Upper lobe of right lung (tissue), 1 donor: ENCODE results near the gene USP10. TPM values are rescaled to one million over a fixed set of nuclear protein-coding genes. Genes with fewer than 3 reads are reported as not detected.
A peak's percentile ranks its signal among the peaks of the same experiment; 100 is the strongest.

Experiments
- ATAC-seq: fragments of 200-7000 bp; cut with Tn5 transposase; one replicate; pipeline ENCODE4 v1.9.1; 2020; ENCODE audit warnings: mild to moderate bottlenecking, moderate library complexity
- DNase-seq: peaks from one replicate; pipeline ENCODE4 v3.0.0-alpha.2; 2020
- H3K27ac ChIP-seq: fragments of 200-600 bp; one replicate; pipeline ENCODE4 v1.8.0; 2022
- H3K27me3 ChIP-seq: fragments of 200-600 bp; one replicate; pipeline ENCODE4 v1.8.0; 2022; ENCODE audit warnings: mild to moderate bottlenecking
- H3K36me3 ChIP-seq: fragments of 200-600 bp; one replicate; pipeline ENCODE4 v1.8.0; 2022
- H3K4me1 ChIP-seq: fragments of 200-600 bp; one replicate; pipeline ENCODE4 v1.8.0; 2022
- H3K4me3 ChIP-seq: fragments of 200-600 bp; one replicate; pipeline ENCODE4 v1.8.0; 2022; ENCODE audit warnings: mild to moderate bottlenecking
- H3K9me3 ChIP-seq: fragments of 200-600 bp; one replicate; pipeline ENCODE4 v1.8.0; 2022
- CTCF ChIP-seq: fragments of 200-600 bp; IDR thresholded peaks from one replicate; pipeline ENCODE4 v1.8.0; 2022; ENCODE audit warnings: antibody characterized with exemption
- intact Hi-C: fragments of 100-400 bp; cut with DNase I; formaldehyde crosslinking; loops from one replicate; pipeline ENCODE4 v1.11.0; 2022
- total RNA-seq: library from RNA; stranded (reverse); fragmentation: NEBNext Ultra II Directional; extraction: Animal tissue kit (Norgen Biotek cat#: 25700); gene quantifications from one replicate; pipeline ENCODE4 v1.2.1, GENCODE V29; 2021
- donor health status: DM: no; HTN: yes; CAD: no; lungs with severe emphysema.

Gene USP10
- total RNA-seq, 1 donor from 2014 or later, result 59.6 TPM

- Histone ChIP-seq H3K4me3 (no peak overlapping the region), H3K9me3 (no peaks in the 10 kb centered on the region), H3K27ac (no peak overlapping the region), H3K4me1 (no peaks in the 10 kb centered on the region), H3K27me3 (no peaks in the 10 kb centered on the region), H3K36me3 (peaks cover 51% of the 10 kb centered on the region)
- no peak for TF ChIP-seq CTCF
- DNase-seq, result no peak
- ATAC-seq, result no peak
- intact Hi-C loops, result no loop called here
Observed at GRCh38 chr16:84665843-84666242, 34.0 kb upstream of the USP10 start.

- intact Hi-C loops, result no loop called here
- DNase-seq, result no peak
- Histone ChIP-seq H3K27me3 (no peaks in the 10 kb centered on the region), H3K4me3 (no peak overlapping the region), H3K9me3 (no peaks in the 10 kb centered on the region), H3K4me1 (no peaks in the 10 kb centered on the region), H3K27ac (no peak overlapping the region), H3K36me3 (peaks cover 32% of the 10 kb centered on the region)
- TF ChIP-seq CTCF, result no peak
- ATAC-seq, result no peak
Observed at GRCh38 chr16:84667600-84668309, 32.0 kb upstream of the USP10 start.

- Histone ChIP-seq H3K27ac (no peak overlapping the region), H3K4me3 (no peak overlapping the region), H3K27me3 (no peaks in the 10 kb centered on the region), H3K36me3 (peaks cover 12% of the 10 kb centered on the region), H3K9me3 (no peaks in the 10 kb centered on the region), H3K4me1 (no peaks in the 10 kb centered on the region)
- DNase-seq (no peak), ATAC-seq (no peak)
- intact Hi-C loops, result loop anchor here (5.0 kb wide), 1 partner anchor 52 kb away; no protein-coding TSS in a partner anchor
- TF ChIP-seq CTCF, result no peak
Observed at GRCh38 chr16:84670063-84670462, 29.7 kb upstream of the USP10 start.

- Histone ChIP-seq H3K36me3 (no peaks in the 10 kb centered on the region), H3K27ac (no peak overlapping the region), H3K4me1 (no peaks in the 10 kb centered on the region), H3K4me3 (no peak overlapping the region), H3K9me3 (no peaks in the 10 kb centered on the region), H3K27me3 (no peaks in the 10 kb centered on the region)
- intact Hi-C loops, result loop anchor here (5.0 kb wide), 1 partner anchor 50 kb away; no protein-coding TSS in a partner anchor
- DNase-seq (peak; percentile 91), ATAC-seq (peak; percentile 95)
- peak; percentile 92 for TF ChIP-seq CTCF
Observed at GRCh38 chr16:84672276-84673202, 27.3 kb upstream of the USP10 start.

GRCh38 chr16:84673203-84673535 lies 26.6 kb upstream of the USP10 start:
- Histone ChIP-seq H3K9me3 (no peaks in the 10 kb centered on the region), H3K4me1 (no peaks in the 10 kb centered on the region), H3K27ac (no peak overlapping the region), H3K36me3 (no peaks in the 10 kb centered on the region), H3K27me3 (no peaks in the 10 kb centered on the region), H3K4me3 (no peak overlapping the region)
- DNase-seq (no peak), ATAC-seq (no peak)
- TF ChIP-seq CTCF, result no peak
- intact Hi-C loops, result loop anchor here (5.0 kb wide), 1 partner anchor 49 kb away; no protein-coding TSS in a partner anchor
